Fibroblast of skin of right quadriceps (primary cell): ENCODE measurements around the gene C2orf42.
"Not testable (repeated sequence)": the region's sequence is repeated elsewhere in the genome, so short reads cannot be mapped to it uniquely, and the experiment has no call there.

Source experiments
- DNase-seq: peaks from one replicate; pipeline ENCODE4 v3.0.0-alpha.2; 2013

C2orf42 gene

GRCh38 chr2:70102323-70102905, 88.4 kb downstream of the C2orf42 start:
- DNase-seq: not testable (repeated sequence)

- DNase-seq: not testable (repeated sequence)
Measured at GRCh38 chr2:70101686-70102085, 89.1 kb downstream of the C2orf42 start.

DNA sequence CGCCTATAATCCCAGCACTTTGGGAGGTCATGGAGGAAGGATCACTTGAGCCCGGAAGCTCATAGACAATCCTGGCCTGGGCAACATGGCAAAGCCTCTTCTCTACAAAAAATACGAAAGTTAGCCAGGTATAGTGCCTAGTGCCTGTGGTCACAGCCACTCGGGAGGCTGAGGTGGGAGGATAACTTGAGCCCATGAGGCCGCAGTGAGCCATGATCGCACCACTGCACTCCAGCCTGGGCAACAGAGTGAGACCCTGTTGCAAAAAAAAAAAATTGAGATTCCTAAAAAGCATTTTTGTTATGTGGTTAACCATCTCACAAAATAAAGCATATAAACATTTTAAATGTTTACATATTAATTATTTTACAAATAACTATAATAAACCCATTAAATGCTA, 89.6 kb downstream of the C2orf42 start:
- DNase-seq: no peak
